Glutamatergic neuron (in vitro differentiated cells): ENCODE measurements around the gene CHST13. TPM values are rescaled to one million over a fixed set of nuclear protein-coding genes. Genes with fewer than 3 reads are reported as not detected.

ENCODE experiments used
- DNase-seq: peaks from one replicate; pipeline ENCODE4 v3.0.0; 2022
- H3K27ac Mint-ChIP-seq: one replicate; pipeline ENCODE4 v1.8.0; 2020; ENCODE audit warnings: mild to moderate bottlenecking, mixed read lengths, inconsistent platforms; ENCODE audit not compliant: unreplicated experiment
- H3K27me3 Mint-ChIP-seq: one replicate; pipeline ENCODE4 v1.8.0; 2020; ENCODE audit warnings: mild to moderate bottlenecking, moderate library complexity, mixed read lengths, inconsistent platforms; ENCODE audit not compliant: unreplicated experiment
- H3K36me3 Mint-ChIP-seq: one replicate; pipeline ENCODE4 v1.8.0; 2020; ENCODE audit warnings: mild to moderate bottlenecking, mixed read lengths, inconsistent platforms; ENCODE audit not compliant: unreplicated experiment
- H3K4me1 Mint-ChIP-seq: one replicate; pipeline ENCODE4 v1.8.0; 2020; ENCODE audit warnings: mild to moderate bottlenecking, low read depth, mixed read lengths, inconsistent platforms; ENCODE audit not compliant: unreplicated experiment
- H3K4me3 Mint-ChIP-seq: one replicate; pipeline ENCODE4 v1.8.0; 2020; ENCODE audit warnings: mild to moderate bottlenecking, mixed read lengths, inconsistent platforms; ENCODE audit not compliant: unreplicated experiment
- H3K9me3 Mint-ChIP-seq: one replicate; pipeline ENCODE4 v1.8.0; 2020; ENCODE audit warnings: mild to moderate bottlenecking, moderate library complexity, mixed read lengths, inconsistent platforms; ENCODE audit not compliant: unreplicated experiment
- total RNA-seq: library from RNA; stranded (reverse); fragmentation: NEBNext Ultra II Directional; extraction: Animal tissue kit (Norgen Biotek cat#: 25700); gene quantifications from one replicate; pipeline ENCODE4 v1.2.1, GENCODE V29; 2021; ENCODE audit not compliant: unreplicated experiment
- TF ChIP-seq, protein P1 (sequence below): fragments of 200-600 bp; sonication (generic); IDR thresholded peaks from one replicate; pipeline ENCODE4 v1.5.0; 2021; ENCODE audit not compliant: partially characterized antibody, unreplicated experiment

CHST13 gene
- total RNA-seq, 1 donor from 2014 or later = not detected

GRCh38 chr3:126542340-126543241 lies 18.6 kb downstream of the CHST13 start:
- peak; percentile 10 for DNase-seq

GRCh38 chr3:126543457-126544061 lies 19.6 kb downstream of the CHST13 start:
- DNase-seq = peak; percentile 6
- H3K4me1 Mint-ChIP-seq = peaks cover 7% of the 10 kb centered on the region
- peaks cover 6% of the 10 kb centered on the region for H3K36me3 Mint-ChIP-seq
- no peak overlapping the region for H3K27ac Mint-ChIP-seq
- H3K27me3 Mint-ChIP-seq = peaks cover 9% of the 10 kb centered on the region
- H3K4me3 Mint-ChIP-seq = no peak overlapping the region
- H3K9me3 Mint-ChIP-seq = peaks cover 10% of the 10 kb centered on the region
- TF ChIP-seq, protein P1, sequence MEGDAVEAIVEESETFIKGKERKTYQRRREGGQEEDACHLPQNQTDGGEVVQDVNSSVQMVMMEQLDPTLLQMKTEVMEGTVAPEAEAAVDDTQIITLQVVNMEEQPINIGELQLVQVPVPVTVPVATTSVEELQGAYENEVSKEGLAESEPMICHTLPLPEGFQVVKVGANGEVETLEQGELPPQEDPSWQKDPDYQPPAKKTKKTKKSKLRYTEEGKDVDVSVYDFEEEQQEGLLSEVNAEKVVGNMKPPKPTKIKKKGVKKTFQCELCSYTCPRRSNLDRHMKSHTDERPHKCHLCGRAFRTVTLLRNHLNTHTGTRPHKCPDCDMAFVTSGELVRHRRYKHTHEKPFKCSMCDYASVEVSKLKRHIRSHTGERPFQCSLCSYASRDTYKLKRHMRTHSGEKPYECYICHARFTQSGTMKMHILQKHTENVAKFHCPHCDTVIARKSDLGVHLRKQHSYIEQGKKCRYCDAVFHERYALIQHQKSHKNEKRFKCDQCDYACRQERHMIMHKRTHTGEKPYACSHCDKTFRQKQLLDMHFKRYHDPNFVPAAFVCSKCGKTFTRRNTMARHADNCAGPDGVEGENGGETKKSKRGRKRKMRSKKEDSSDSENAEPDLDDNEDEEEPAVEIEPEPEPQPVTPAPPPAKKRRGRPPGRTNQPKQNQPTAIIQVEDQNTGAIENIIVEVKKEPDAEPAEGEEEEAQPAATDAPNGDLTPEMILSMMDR = no peak

More at GRCh38 chr3:126542340-126543241, 18.6 kb downstream of the CHST13 start:
- H3K36me3 Mint-ChIP-seq = peaks cover 6% of the 10 kb centered on the region
- peaks cover 9% of the 10 kb centered on the region for H3K9me3 Mint-ChIP-seq
- H3K27ac Mint-ChIP-seq = no peak overlapping the region
- H3K27me3 Mint-ChIP-seq = peaks cover 9% of the 10 kb centered on the region
- TF ChIP-seq, protein P1 = no peak
- no peak overlapping the region for H3K4me3 Mint-ChIP-seq
- peaks cover 7% of the 10 kb centered on the region for H3K4me1 Mint-ChIP-seq

DNA sequence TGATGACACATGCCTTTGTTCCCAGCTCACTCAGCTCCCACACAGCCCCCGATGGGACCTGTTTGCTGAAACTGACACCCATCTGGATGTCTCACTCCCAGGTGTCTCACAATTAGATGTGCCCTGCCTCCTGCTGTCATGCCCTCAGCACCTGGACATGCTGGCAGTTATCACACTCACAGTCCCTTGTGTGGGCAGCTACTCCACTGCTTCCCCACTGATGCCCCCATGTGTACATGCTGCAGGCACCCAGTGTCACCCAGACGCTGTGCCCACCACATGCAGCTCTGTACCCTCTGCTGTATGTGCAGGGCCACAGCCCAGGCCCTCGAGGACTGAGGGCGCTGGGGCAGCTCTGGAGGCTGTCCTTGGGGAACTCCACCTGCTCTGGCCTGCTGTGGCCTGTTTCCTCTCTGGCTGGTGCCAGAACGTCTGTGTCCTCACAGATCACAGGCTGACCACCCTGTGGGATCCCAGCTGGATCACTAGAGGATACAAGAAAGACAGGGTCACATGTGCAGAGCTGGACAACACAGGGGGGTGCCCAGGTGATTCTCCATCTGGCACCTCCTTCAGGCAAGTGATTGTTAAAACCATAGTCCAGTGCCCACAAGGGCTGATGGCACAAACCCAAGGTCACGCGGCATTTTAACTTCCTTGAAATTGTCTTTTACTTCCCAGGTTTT lies 20.8 kb downstream of the CHST13 start:
- TF ChIP-seq, protein P1 = no peak
- H3K9me3 Mint-ChIP-seq = peaks cover 10% of the 10 kb centered on the region
- peak; percentile 10 for DNase-seq
- H3K27me3 Mint-ChIP-seq = peaks cover 9% of the 10 kb centered on the region
- H3K27ac Mint-ChIP-seq = no peak overlapping the region
- peaks cover 7% of the 10 kb centered on the region for H3K4me1 Mint-ChIP-seq
- no peak overlapping the region for H3K4me3 Mint-ChIP-seq
- peaks cover 6% of the 10 kb centered on the region for H3K36me3 Mint-ChIP-seq

- peaks cover 6% of the 10 kb centered on the region for H3K36me3 Mint-ChIP-seq
- no peak overlapping the region for H3K27ac Mint-ChIP-seq
- peaks cover 8% of the 10 kb centered on the region for H3K9me3 Mint-ChIP-seq
- TF ChIP-seq, protein P1 = no peak
- H3K4me1 Mint-ChIP-seq = peaks cover 7% of the 10 kb centered on the region
- DNase-seq = no peak
- peaks cover 6% of the 10 kb centered on the region for H3K27me3 Mint-ChIP-seq
- no peak overlapping the region for H3K4me3 Mint-ChIP-seq
Observed at GRCh38 chr3:126545544-126545943, 21.6 kb downstream of the CHST13 start.
